Measurements from ENCODE around the gene HPCAL1. TPM values are rescaled to one million over a fixed set of nuclear protein-coding genes. Genes with fewer than 3 reads are reported as not detected.

HPCAL1 gene
- total RNA-seq, 1 donor from 2014 or later = 34.6 TPM

GRCh38 chr2:10367472-10368439 lies 65.1 kb downstream of the HPCAL1 start:
- H3K27ac Mint-ChIP-seq (ENCODE audit: unreplicated experiment) = no peak overlapping the region
- H3K9me3 Mint-ChIP-seq (ENCODE audit: unreplicated experiment) = no peaks in the 10 kb centered on the region
- H3K4me1 Mint-ChIP-seq (ENCODE audit: unreplicated experiment) = peaks cover 5% of the 10 kb centered on the region
- no peak for DNase-seq (ENCODE audit: low spot score)
- H3K36me3 Mint-ChIP-seq (ENCODE audit: low read depth, unreplicated experiment) = peaks cover 5% of the 10 kb centered on the region
- no peak overlapping the region for H3K4me3 Mint-ChIP-seq (ENCODE audit: unreplicated experiment)
- H3K27me3 Mint-ChIP-seq (ENCODE audit: unreplicated experiment) = peaks cover 6% of the 10 kb centered on the region
- no peak for TF ChIP-seq CTCF (IDR thresholded peaks at IDR 0.05; ENCODE audit: unreplicated experiment)

GRCh38 chr2:10368491-10369231 lies 66.0 kb downstream of the HPCAL1 start:
- H3K27me3 Mint-ChIP-seq (ENCODE audit: unreplicated experiment) = peaks cover 9% of the 10 kb centered on the region
- H3K4me1 Mint-ChIP-seq (ENCODE audit: unreplicated experiment) = peaks cover 5% of the 10 kb centered on the region
- H3K4me3 Mint-ChIP-seq (ENCODE audit: unreplicated experiment) = no peak overlapping the region
- no peak for TF ChIP-seq CTCF (IDR thresholded peaks at IDR 0.05; ENCODE audit: unreplicated experiment)
- H3K27ac Mint-ChIP-seq (ENCODE audit: unreplicated experiment) = no peak overlapping the region
- DNase-seq (ENCODE audit: low spot score) = no peak
- no peaks in the 10 kb centered on the region for H3K9me3 Mint-ChIP-seq (ENCODE audit: unreplicated experiment)
- H3K36me3 Mint-ChIP-seq (ENCODE audit: low read depth, unreplicated experiment) = peaks cover 5% of the 10 kb centered on the region

GRCh38 chr2:10369269-10370255 lies 66.9 kb downstream of the HPCAL1 start:
- no peak for DNase-seq (ENCODE audit: low spot score)
- no peak overlapping the region for H3K4me3 Mint-ChIP-seq (ENCODE audit: unreplicated experiment)
- H3K36me3 Mint-ChIP-seq (ENCODE audit: low read depth, unreplicated experiment) = peaks cover 5% of the 10 kb centered on the region
- no peaks in the 10 kb centered on the region for H3K9me3 Mint-ChIP-seq (ENCODE audit: unreplicated experiment)
- H3K4me1 Mint-ChIP-seq (ENCODE audit: unreplicated experiment) = peaks cover 5% of the 10 kb centered on the region
- H3K27me3 Mint-ChIP-seq (ENCODE audit: unreplicated experiment) = peaks cover 9% of the 10 kb centered on the region
- no peak overlapping the region for H3K27ac Mint-ChIP-seq (ENCODE audit: unreplicated experiment)
- TF ChIP-seq CTCF (IDR thresholded peaks at IDR 0.05; ENCODE audit: unreplicated experiment) = no peak

GRCh38 chr2:10370390-10370789 lies 67.7 kb downstream of the HPCAL1 start:
- Mint-ChIP-seq H3K27ac (ENCODE audit: unreplicated experiment) (no peak overlapping the region), H3K4me1 (ENCODE audit: unreplicated experiment) (peaks cover 5% of the 10 kb centered on the region), H3K36me3 (ENCODE audit: low read depth, unreplicated experiment) (peaks cover 5% of the 10 kb centered on the region), H3K9me3 (ENCODE audit: unreplicated experiment) (no peaks in the 10 kb centered on the region), H3K27me3 (ENCODE audit: unreplicated experiment) (peaks cover 9% of the 10 kb centered on the region), H3K4me3 (ENCODE audit: unreplicated experiment) (no peak overlapping the region)
- DNase-seq (ENCODE audit: low spot score) = no peak
- no peak for TF ChIP-seq CTCF (IDR thresholded peaks at IDR 0.05; ENCODE audit: unreplicated experiment)

Data from endothelial cell (in vitro differentiated cells).